ENCODE data around the gene CEP112. TPM values are rescaled to one million over a fixed set of nuclear protein-coding genes. Genes with fewer than 3 reads are reported as not detected.

CEP112 gene
- total and polyA plus RNA-seq, 2 experiments from 2014 or later, result 4.0 to 4.3 TPM

GRCh38 chr17:66076546-66077190 lies 115.3 kb downstream of the CEP112 start (continued):
- TF ChIP-seq CREB1 (CRISPR knock-in tag; IDR thresholded peaks at IDR 0.05; ENCODE audit: low read depth) (no peak), ETS1 (IDR thresholded peaks at IDR 0.05) (no peak)

DNA sequence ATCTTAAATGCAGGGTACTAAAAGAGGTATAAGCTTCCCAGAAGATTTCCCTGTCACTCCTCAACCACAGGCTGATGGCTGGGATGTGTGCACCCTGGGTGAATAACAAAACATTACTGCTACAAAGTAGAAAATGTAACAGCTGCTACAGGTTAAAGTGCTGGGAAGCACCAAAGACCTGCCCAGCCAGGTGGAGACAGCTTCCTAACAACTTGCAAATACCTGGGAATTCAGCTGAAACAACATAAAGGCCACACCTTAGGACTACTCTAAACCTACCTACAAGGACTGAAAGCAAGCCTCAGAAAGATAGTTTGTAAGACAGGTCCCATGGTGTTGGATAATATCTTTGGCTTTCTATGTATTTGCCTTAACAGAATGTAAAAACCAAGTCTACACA lies 118.5 kb downstream of the CEP112 start:
- H3K4me1 Mint-ChIP-seq, result no peaks in the 10 kb centered on the region
- H3K9me2 ChIP-seq (ENCODE audit: insufficient read depth), result no peaks in the 10 kb centered on the region
- no peaks in the 10 kb centered on the region for H4K20me1 ChIP-seq (replicated peaks; ENCODE audit: insufficient read depth)
- no peaks in the 10 kb centered on the region for H3K4me1 ChIP-seq (ENCODE audit: insufficient read depth)
- H3F3A ChIP-seq (replicated peaks; ENCODE audit: low read depth), result no peaks in the 10 kb centered on the region
- H3K27ac ChIP-seq (ENCODE audit: low read depth), result no peak overlapping the region
- H3K4me2 ChIP-seq, result no peak overlapping the region
- H3K27me3 Mint-ChIP-seq (ENCODE audit: insufficient read depth, low read depth, poor library complexity), result peaks cover 2% of the 10 kb centered on the region
- H3K36me3 ChIP-seq (ENCODE audit: insufficient read depth), result no peaks in the 10 kb centered on the region
- no peak overlapping the region for H3K4me3 Mint-ChIP-seq
- no peaks in the 10 kb centered on the region for H3K27me3 ChIP-seq (ENCODE audit: insufficient read depth)
- H3K4me3 ChIP-seq, result no peak overlapping the region
- DNase-seq (ENCODE audit: low spot score), result peak; percentile 5
- H3K36me3 Mint-ChIP-seq (ENCODE audit: low read depth), result peaks cover 4% of the 10 kb centered on the region; the same call in 1 of the 3 replicates
- peak; percentile 38; the same call in 1 of the 3 replicates for ATAC-seq
- H3K9me3 Mint-ChIP-seq, result no peaks in the 10 kb centered on the region
- H2AFZ ChIP-seq, result no peak overlapping the region
- H3K79me2 ChIP-seq (replicated peaks; ENCODE audit: insufficient read depth), result no peaks in the 10 kb centered on the region
- no peak overlapping the region for H3K27ac Mint-ChIP-seq
- TF ChIP-seq ZNF114 (CRISPR knock-in tag; IDR thresholded peaks at IDR 0.05) (no peak), NANOG (IDR thresholded peaks at IDR 0.05; ENCODE audit: borderline replicate concordance) (no peak), STAT1 (IDR thresholded peaks at IDR 0.05; ENCODE audit: unreplicated experiment) (no peak), CREB1 (CRISPR knock-in tag; IDR thresholded peaks at IDR 0.05; ENCODE audit: low read depth) (no peak), JUNB (IDR thresholded peaks at IDR 0.05; ENCODE audit: unreplicated experiment) (no peak), POLR2AphosphoS5 (IDR thresholded peaks at IDR 0.05; ENCODE audit: low read depth) (no peak), EZH2phosphoT487 (IDR thresholded peaks at IDR 0.05; ENCODE audit: unreplicated experiment) (no peak), ETS1 (IDR thresholded peaks at IDR 0.05) (no peak), EZH2 (IDR thresholded peaks at IDR 0.05; ENCODE audit: low read depth, unreplicated experiment) (no peak)
- TF ChIP-seq, protein P1, sequence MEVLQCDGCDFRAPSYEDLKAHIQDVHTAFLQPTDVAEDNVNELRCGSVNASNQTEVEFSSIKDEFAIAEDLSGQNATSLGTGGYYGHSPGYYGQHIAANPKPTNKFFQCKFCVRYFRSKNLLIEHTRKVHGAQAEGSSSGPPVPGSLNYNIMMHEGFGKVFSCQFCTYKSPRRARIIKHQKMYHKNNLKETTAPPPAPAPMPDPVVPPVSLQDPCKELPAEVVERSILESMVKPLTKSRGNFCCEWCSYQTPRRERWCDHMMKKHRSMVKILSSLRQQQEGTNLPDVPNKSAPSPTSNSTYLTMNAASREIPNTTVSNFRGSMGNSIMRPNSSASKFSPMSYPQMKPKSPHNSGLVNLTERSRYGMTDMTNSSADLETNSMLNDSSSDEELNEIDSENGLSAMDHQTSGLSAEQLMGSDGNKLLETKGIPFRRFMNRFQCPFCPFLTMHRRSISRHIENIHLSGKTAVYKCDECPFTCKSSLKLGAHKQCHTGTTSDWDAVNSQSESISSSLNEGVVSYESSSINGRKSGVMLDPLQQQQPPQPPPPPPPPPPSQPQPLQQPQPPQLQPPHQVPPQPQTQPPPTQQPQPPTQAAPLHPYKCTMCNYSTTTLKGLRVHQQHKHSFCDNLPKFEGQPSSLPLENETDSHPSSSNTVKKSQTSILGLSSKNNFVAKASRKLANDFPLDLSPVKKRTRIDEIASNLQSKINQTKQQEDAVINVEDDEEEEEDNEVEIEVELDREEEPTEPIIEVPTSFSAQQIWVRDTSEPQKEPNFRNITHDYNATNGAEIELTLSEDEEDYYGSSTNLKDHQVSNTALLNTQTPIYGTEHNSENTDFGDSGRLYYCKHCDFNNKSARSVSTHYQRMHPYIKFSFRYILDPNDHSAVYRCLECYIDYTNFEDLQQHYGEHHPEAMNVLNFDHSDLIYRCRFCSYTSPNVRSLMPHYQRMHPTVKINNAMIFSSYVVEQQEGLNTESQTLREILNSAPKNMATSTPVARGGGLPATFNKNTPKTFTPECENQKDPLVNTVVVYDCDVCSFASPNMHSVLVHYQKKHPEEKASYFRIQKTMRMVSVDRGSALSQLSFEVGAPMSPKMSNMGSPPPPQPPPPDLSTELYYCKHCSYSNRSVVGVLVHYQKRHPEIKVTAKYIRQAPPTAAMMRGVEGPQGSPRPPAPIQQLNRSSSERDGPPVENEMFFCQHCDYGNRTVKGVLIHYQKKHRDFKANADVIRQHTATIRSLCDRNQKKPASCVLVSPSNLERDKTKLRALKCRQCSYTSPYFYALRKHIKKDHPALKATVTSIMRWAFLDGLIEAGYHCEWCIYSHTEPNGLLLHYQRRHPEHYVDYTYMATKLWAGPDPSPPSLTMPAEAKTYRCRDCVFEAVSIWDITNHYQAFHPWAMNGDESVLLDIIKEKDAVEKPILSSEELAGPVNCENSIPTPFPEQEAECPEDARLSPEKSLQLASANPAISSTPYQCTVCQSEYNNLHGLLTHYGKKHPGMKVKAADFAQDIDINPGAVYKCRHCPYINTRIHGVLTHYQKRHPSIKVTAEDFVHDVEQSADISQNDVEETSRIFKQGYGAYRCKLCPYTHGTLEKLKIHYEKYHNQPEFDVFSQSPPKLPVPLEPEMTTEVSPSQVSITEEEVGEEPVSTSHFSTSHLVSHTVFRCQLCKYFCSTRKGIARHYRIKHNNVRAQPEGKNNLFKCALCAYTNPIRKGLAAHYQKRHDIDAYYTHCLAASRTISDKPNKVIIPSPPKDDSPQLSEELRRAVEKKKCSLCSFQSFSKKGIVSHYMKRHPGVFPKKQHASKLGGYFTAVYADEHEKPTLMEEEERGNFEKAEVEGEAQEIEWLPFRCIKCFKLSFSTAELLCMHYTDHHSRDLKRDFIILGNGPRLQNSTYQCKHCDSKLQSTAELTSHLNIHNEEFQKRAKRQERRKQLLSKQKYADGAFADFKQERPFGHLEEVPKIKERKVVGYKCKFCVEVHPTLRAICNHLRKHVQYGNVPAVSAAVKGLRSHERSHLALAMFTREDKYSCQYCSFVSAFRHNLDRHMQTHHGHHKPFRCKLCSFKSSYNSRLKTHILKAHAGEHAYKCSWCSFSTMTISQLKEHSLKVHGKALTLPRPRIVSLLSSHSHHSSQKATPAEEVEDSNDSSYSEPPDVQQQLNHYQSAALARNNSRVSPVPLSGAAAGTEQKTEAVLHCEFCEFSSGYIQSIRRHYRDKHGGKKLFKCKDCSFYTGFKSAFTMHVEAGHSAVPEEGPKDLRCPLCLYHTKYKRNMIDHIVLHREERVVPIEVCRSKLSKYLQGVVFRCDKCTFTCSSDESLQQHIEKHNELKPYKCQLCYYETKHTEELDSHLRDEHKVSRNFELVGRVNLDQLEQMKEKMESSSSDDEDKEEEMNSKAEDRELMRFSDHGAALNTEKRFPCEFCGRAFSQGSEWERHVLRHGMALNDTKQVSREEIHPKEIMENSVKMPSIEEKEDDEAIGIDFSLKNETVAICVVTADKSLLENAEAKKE (CRISPR knock-in tag; IDR thresholded peaks at IDR 0.05), result no peak
- TF ChIP-seq, protein P2, sequence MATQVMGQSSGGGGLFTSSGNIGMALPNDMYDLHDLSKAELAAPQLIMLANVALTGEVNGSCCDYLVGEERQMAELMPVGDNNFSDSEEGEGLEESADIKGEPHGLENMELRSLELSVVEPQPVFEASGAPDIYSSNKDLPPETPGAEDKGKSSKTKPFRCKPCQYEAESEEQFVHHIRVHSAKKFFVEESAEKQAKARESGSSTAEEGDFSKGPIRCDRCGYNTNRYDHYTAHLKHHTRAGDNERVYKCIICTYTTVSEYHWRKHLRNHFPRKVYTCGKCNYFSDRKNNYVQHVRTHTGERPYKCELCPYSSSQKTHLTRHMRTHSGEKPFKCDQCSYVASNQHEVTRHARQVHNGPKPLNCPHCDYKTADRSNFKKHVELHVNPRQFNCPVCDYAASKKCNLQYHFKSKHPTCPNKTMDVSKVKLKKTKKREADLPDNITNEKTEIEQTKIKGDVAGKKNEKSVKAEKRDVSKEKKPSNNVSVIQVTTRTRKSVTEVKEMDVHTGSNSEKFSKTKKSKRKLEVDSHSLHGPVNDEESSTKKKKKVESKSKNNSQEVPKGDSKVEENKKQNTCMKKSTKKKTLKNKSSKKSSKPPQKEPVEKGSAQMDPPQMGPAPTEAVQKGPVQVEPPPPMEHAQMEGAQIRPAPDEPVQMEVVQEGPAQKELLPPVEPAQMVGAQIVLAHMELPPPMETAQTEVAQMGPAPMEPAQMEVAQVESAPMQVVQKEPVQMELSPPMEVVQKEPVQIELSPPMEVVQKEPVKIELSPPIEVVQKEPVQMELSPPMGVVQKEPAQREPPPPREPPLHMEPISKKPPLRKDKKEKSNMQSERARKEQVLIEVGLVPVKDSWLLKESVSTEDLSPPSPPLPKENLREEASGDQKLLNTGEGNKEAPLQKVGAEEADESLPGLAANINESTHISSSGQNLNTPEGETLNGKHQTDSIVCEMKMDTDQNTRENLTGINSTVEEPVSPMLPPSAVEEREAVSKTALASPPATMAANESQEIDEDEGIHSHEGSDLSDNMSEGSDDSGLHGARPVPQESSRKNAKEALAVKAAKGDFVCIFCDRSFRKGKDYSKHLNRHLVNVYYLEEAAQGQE (IDR thresholded peaks at IDR 0.05; ENCODE audit: unreplicated experiment), result no peak
